B cell (primary cell): ENCODE measurements around the gene ULK1. TPM values are rescaled to one million over a fixed set of nuclear protein-coding genes. Genes with fewer than 3 reads are reported as not detected.
"Not testable (repeated sequence)": the region's sequence is repeated elsewhere in the genome, so short reads cannot be mapped to it uniquely, and the experiment has no call there.

Source experiments
- ATAC-seq: fragments of 200-7000 bp; cut with Tn5 transposase; one replicate; pipeline ENCODE4 v1.10.0; 2021; ENCODE audit warnings: low read depth, mild to moderate bottlenecking, moderate number of reproducible peaks, moderate library complexity
- CTCF ChIA-PET: fragments of 350-600 bp; sonication (Branson Sonifier 250); formaldehyde crosslinking; loops from one replicate; lab custom pipeline; 2021; ENCODE audit warnings: antibody characterized with exemption, inconsistent platforms; lab: Charles Lee
- POLR2A ChIA-PET: fragments of 350-600 bp; sonication (Branson Sonifier 250); formaldehyde crosslinking; loops from one replicate; lab custom pipeline; 2021; ENCODE audit warnings: antibody characterized with exemption; lab: Charles Lee
- DNase-seq: peaks from one replicate; pipeline ENCODE4 v3.0.0; 2013
- H2AFZ ChIP-seq: 2 replicates; pipeline ENCODE4 v1.6.1; 2012; ENCODE audit warnings: mild to moderate bottlenecking, low read depth, low read length; ENCODE audit not compliant: insufficient read depth, poor library complexity, severe bottlenecking
- H3K27ac ChIP-seq, 2 donors: 1 replicate in 1 of 2; 2 replicates in 1 of 2; pipeline ENCODE4 v1.5.1; 2012 to 2013; ENCODE audit warnings: low read length in 2 of 2, mild to moderate bottlenecking in 2 of 2, moderate library complexity in 1 of 2
- H3K27me3 ChIP-seq, 4 experiments: fragments of 200-600 bp in 1 of 4; sonication (generic) in 1 of 4; replicated peaks in 1 of 4; 1 replicate in 2 of 4; 2 replicates in 2 of 4; pipeline versions ENCODE4 v1.6.1 to v1.7.0; 2013 to 2016; ENCODE audit warnings: low read length in 3 of 4, mild to moderate bottlenecking in 2 of 4, mixed read lengths in 1 of 4, moderate library complexity in 1 of 4; ENCODE audit not compliant: insufficient read depth in 4 of 4, control insufficient read depth in 3 of 4; ENCODE audit errors: control extremely low read depth in 1 of 4
- H3K36me3 ChIP-seq, 2 experiments: replicated peaks in 1 of 2; 1 replicate in 1 of 2; 2 replicates in 1 of 2; pipeline versions ENCODE4 v1.6.1 to v1.7.1; 2013; ENCODE audit warnings: low read length in 1 of 2; ENCODE audit not compliant: insufficient read depth in 2 of 2, control insufficient read depth in 1 of 2; ENCODE audit errors: control extremely low read depth in 1 of 2, extremely low read depth in 1 of 2
- H3K4me1 ChIP-seq, 2 donors: fragments of 200-600 bp in 1 of 2; sonication (generic) in 1 of 2; 1 replicate in 1 of 2; 2 replicates in 1 of 2; pipeline versions ENCODE4 v1.5.1 to v1.6.1; 2013 to 2017; ENCODE audit warnings: low read length in 2 of 2; ENCODE audit not compliant: control insufficient read depth in 2 of 2, insufficient read depth in 2 of 2
- H3K4me2 ChIP-seq: replicated peaks from 2 replicates; pipeline ENCODE3; 2012; ENCODE audit warnings: mild to moderate bottlenecking, low read depth, low read length; ENCODE audit not compliant: poor library complexity, severe bottlenecking
- H3K4me3 ChIP-seq, 5 experiments: fragments of 200-600 bp in 1 of 5; sonication (generic) in 1 of 5; 1 replicate in 3 of 5; 2 replicates in 2 of 5; pipeline versions ENCODE4 v1.5.1 to v1.7.0; 2011 to 2016; ENCODE audit warnings: low read length in 4 of 5, mild to moderate bottlenecking in 4 of 5, low read depth in 2 of 5, control low read depth in 1 of 5, moderate library complexity in 1 of 5; ENCODE audit not compliant: insufficient read depth in 1 of 5; ENCODE audit errors: control extremely low read depth in 1 of 5, extremely low read depth in 1 of 5
- H3K79me2 ChIP-seq: fragments of 200-600 bp; sonication (generic); one replicate; pipeline ENCODE4 v1.6.0; 2016; ENCODE audit warnings: low read length; ENCODE audit not compliant: control insufficient read depth, insufficient read depth
- H3K9ac ChIP-seq: fragments of 200-600 bp; sonication (generic); 2 replicates; pipeline ENCODE4 v1.6.1; 2017; ENCODE audit warnings: mild to moderate bottlenecking, low read length, moderate library complexity
- H3K9me3 ChIP-seq, 3 donors: one replicate each; pipeline versions ENCODE4 v1.6.1 to v1.7.1; 2013; ENCODE audit warnings: low read length in 2 of 3; ENCODE audit not compliant: control insufficient read depth in 2 of 3, insufficient read depth in 1 of 3; ENCODE audit errors: control extremely low read depth in 1 of 3
- H4K20me1 ChIP-seq: 2 replicates; pipeline ENCODE4 v1.6.0; 2012; ENCODE audit warnings: mild to moderate bottlenecking, low read length; ENCODE audit not compliant: insufficient read depth, control insufficient read depth, poor library complexity, severe bottlenecking
- H3K27ac Mint-ChIP-seq: one replicate; pipeline ENCODE4 v1.8.0; 2021; ENCODE audit warnings: mixed read lengths
- H3K27me3 Mint-ChIP-seq: one replicate; pipeline ENCODE4 v1.8.0; 2021; ENCODE audit warnings: mixed read lengths
- H3K4me1 Mint-ChIP-seq: one replicate; pipeline ENCODE4 v1.8.0; 2021; ENCODE audit warnings: mixed read lengths
- H3K4me3 Mint-ChIP-seq: one replicate; pipeline ENCODE4 v1.8.0; 2021; ENCODE audit warnings: mixed read lengths
- H3K9me3 Mint-ChIP-seq: one replicate; pipeline ENCODE4 v1.8.0; 2022; ENCODE audit warnings: mixed read lengths; ENCODE audit not compliant: insufficient read depth
- EZH2 ChIP-seq: IDR thresholded peaks from 2 replicates; pipeline ENCODE4 v1.6.1; 2012; ENCODE audit warnings: borderline replicate concordance, low read depth, mild to moderate bottlenecking, moderate library complexity, low read length; ENCODE audit not compliant: insufficient read depth, poor library complexity, severe bottlenecking
- WGBS: methylation state at CpG from one replicate; pipeline ENCODE4 v1.1.5; 2013; ENCODE audit warnings: missing lambda C conversion rate; ENCODE audit not compliant: insufficient coverage; 5-methylcytosine and 5-hydroxymethylcytosine counted together
- intact Hi-C: fragments of 100-400 bp; cut with micrococcal nuclease; formaldehyde crosslinking; loops from one replicate; pipeline ENCODE4 v1.10.0; 2022
- polyA plus RNA-seq: library from polyadenylated mRNA; depleted of rRNA; stranded (reverse); fragments of >200 nt; gene quantifications from 2 replicates; pipeline ENCODE4 v1.2.3, GENCODE V29; 2012
- total RNA-seq, 2 donors: library from RNA; stranded (reverse); fragments of 120-200 nt in 1 of 2; gene quantifications; 1 replicate in 1 of 2; 2 replicates in 1 of 2; pipeline versions ENCODE4 v1.2.3 to v1.2.4, GENCODE V29; 2013 to 2022
- TF ChIP-seq, protein P1 (sequence below): fragments of 200-600 bp; IDR thresholded peaks from one replicate; pipeline ENCODE4 v1.8.0; 2022; ENCODE audit warnings: antibody characterized with exemption, mild to moderate bottlenecking

ULK1 gene
- total and polyA plus RNA-seq, 2 donors (not counting 1 experiment from before 2014, with no cell fraction given), result 38.9 to 59.5 TPM

DNA sequence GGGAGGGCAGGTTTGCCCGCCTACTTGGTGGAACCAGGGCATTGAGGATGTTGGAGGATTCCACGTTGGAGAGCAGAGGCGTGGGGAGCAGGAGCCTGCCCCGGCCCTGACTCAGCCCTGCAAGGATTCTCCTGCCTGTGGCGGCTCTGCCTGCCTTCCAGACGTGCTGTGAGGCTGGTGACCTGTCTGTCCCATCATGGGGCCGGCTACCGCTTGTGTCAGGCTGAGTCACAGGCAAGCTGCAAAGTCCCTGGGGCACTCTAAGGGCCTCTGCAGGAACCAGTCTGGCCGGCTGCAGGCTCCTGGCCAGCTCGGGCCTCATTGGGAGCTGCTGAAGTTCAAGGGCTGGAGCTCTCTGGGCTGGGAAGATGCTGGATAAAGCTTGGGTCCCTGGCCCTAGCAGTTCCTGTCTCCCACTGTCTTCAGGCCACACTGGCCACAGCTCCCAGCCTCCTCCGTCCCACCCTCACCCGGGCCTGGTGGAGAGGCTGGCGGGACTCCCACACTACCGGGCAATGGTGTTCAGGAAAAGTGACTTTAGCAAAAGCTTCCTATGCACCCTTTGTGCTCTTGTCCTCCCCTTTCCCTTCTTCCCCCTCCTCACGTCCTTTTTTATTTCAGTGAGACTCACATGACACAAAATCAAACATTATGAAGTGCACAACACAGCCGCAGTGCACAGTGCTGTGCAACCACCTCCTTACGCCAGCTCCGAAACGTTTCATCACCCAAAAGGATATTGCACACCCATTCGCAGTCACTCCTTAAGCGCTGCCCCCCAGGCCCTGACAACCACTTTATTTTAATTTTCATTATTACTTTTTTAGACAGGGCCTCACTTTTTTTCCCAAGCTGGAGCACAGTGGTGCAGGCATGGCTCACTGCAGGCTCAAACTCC lies 22.0 kb upstream of the ULK1 start:
- no peak overlapping the region for H3K4me3 Mint-ChIP-seq
- intact Hi-C loops, result no loop called here
- ATAC-seq (no peak), DNase-seq (no peak)
- no peaks in the 10 kb centered on the region for H3K4me1 ChIP-seq
- no peaks in the 10 kb centered on the region for H3K79me2 ChIP-seq
- H2AFZ ChIP-seq, result no peak overlapping the region
- no peak overlapping the region for H3K27ac ChIP-seq
- no peaks in the 10 kb centered on the region for H3K27me3 Mint-ChIP-seq
- H3K9me3 Mint-ChIP-seq, result peaks cover 4% of the 10 kb centered on the region
- no peak for TF ChIP-seq EZH2
- TF ChIP-seq, protein P1, sequence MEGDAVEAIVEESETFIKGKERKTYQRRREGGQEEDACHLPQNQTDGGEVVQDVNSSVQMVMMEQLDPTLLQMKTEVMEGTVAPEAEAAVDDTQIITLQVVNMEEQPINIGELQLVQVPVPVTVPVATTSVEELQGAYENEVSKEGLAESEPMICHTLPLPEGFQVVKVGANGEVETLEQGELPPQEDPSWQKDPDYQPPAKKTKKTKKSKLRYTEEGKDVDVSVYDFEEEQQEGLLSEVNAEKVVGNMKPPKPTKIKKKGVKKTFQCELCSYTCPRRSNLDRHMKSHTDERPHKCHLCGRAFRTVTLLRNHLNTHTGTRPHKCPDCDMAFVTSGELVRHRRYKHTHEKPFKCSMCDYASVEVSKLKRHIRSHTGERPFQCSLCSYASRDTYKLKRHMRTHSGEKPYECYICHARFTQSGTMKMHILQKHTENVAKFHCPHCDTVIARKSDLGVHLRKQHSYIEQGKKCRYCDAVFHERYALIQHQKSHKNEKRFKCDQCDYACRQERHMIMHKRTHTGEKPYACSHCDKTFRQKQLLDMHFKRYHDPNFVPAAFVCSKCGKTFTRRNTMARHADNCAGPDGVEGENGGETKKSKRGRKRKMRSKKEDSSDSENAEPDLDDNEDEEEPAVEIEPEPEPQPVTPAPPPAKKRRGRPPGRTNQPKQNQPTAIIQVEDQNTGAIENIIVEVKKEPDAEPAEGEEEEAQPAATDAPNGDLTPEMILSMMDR, result no peak
- 89% methylated on average over 21 of the region's 21 CpGs for WGBS
- no peaks in the 10 kb centered on the region for H4K20me1 ChIP-seq
- POLR2A ChIA-PET, result no interaction called here
- no peaks in the 10 kb centered on the region for H3K36me3 ChIP-seq
- no peaks in the 10 kb centered on the region for H3K27me3 ChIP-seq
- H3K4me3 ChIP-seq, result no peak overlapping the region
- H3K9ac ChIP-seq, result no peak overlapping the region
- peaks cover 0 to 9% (median 0%) of the 10 kb centered on the region in 3 donors for H3K9me3 ChIP-seq
- no peak overlapping the region for H3K27ac Mint-ChIP-seq
- no peak overlapping the region for H3K4me2 ChIP-seq
- H3K4me1 Mint-ChIP-seq, result no peaks in the 10 kb centered on the region
- CTCF ChIA-PET, result no interaction called here

DNA sequence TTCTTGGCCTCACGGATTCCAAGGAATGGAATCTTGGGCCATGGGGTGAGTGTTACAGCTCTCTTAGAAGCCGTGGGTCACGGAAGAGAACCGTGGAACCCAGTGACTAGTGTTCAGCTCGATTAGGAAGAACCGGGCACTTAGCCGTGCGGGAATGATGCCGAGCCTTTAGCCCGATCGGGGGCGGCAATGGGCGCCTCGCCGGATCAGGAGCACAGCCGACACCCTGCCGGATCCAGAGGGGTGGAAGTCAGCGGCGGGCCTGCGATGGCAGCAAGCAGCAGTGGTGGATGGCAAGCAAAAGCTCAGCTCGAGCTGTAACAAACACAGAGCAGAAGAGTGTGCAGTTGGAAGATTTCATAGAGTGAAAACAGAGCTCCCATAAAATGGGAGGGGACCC lies 21.1 kb upstream of the ULK1 start:
- CTCF ChIA-PET, result no interaction called here
- H3K27me3 ChIP-seq, result no peaks in the 10 kb centered on the region
- ATAC-seq, result no peak
- H3K9ac ChIP-seq, result no peak overlapping the region
- POLR2A ChIA-PET, result no interaction called here
- peaks cover 0 to 9% (median 0%) of the 10 kb centered on the region in 3 donors for H3K9me3 ChIP-seq
- no peaks in the 10 kb centered on the region for H3K4me1 Mint-ChIP-seq
- peaks cover 4% of the 10 kb centered on the region for H3K27me3 Mint-ChIP-seq
- H3K4me1 ChIP-seq, result no peaks in the 10 kb centered on the region
- H3K4me2 ChIP-seq, result no peak overlapping the region
- H3K79me2 ChIP-seq, result no peaks in the 10 kb centered on the region
- DNase-seq, result no peak
- no peaks in the 10 kb centered on the region for H4K20me1 ChIP-seq
- H3K9me3 Mint-ChIP-seq, result peaks cover 4% of the 10 kb centered on the region
- TF ChIP-seq, protein P1, result no peak
- TF ChIP-seq EZH2, result no peak
- no peak overlapping the region for H3K4me3 Mint-ChIP-seq
- no peak overlapping the region for H3K4me3 ChIP-seq
- H3K27ac ChIP-seq, result no peak overlapping the region
- H3K27ac Mint-ChIP-seq, result no peak overlapping the region
- no peak overlapping the region for H2AFZ ChIP-seq
- H3K36me3 ChIP-seq, result no peaks in the 10 kb centered on the region
- WGBS, result 96% methylated on average over 19 of the region's 21 CpGs
- intact Hi-C loops, result no loop called here

DNA sequence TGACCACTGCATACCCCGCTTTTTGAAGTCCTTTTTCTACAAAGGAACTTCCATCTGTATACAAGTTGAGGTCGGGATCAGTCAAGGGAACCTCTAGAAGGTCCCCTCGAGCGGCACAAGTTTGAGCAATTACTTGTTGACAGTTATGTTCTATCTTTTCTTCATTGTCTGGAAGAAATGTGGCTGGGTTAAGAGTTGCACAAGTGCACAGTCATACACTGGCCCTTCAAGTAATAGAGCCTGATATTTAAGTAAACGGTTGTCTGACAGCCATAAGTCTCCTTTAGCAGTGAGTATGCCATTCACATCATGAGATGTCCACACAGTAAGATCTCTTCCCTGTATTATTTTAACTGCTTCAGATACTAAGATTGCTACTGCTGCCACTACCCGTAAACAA lies 19.4 kb upstream of the ULK1 start:
- H3K9me3 ChIP-seq, H3K4me1 Mint-ChIP-seq, CTCF ChIA-PET, POLR2A ChIA-PET, intact Hi-C loops, ATAC-seq, H3K27me3 Mint-ChIP-seq, H3K4me3 Mint-ChIP-seq, H3K36me3 ChIP-seq, H2AFZ ChIP-seq, H3K4me2 ChIP-seq, H3K27ac ChIP-seq, H3K4me3 ChIP-seq, DNase-seq, H3K9me3 Mint-ChIP-seq, H4K20me1 ChIP-seq, H3K27me3 ChIP-seq, H3K4me1 ChIP-seq, H3K27ac Mint-ChIP-seq, H3K9ac ChIP-seq, H3K79me2 ChIP-seq: not testable (repeated sequence)
- WGBS, result 94% methylated on average over 3 of the region's 6 CpGs
